ENCODE data around the gene LYPD8. TPM values are rescaled to one million over a fixed set of nuclear protein-coding genes. Genes with fewer than 3 reads are reported as not detected.
A peak's percentile ranks its signal among the peaks of the same experiment; 100 is the strongest.

The LYPD8 gene
- total and polyA plus RNA-seq, 9 of the 15 experiments (the other 6 are each of a cell fraction or from before 2014, with no cell fraction given), result 0.50 to 2.1 (median 1.3) TPM

DNA sequence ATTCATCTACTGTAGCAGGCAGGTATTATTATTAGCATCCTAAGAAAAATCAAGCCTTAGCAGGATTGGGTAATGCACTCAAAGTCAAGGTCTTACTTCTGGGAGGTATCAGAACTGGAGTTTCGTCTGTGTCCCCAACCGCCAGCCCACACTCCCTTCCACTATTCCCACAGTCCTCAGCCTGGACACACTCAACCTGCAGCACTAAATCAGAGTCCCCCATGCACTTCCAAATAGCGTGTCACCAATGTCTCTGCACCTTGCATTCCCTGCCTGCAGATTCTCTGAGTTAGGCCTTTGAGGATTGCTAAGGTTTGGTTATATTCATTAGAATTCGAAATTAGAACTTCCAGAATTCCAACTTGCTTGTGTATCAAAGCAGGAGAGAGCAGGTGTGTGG is 3.9 kb downstream of the LYPD8 start:
- ChIA-PET POLR2A (no interaction called here), CTCF (ENCODE audit: low intra/inter-chr PET ratio) (no interaction called here)
- Histone ChIP-seq H3K4me2 (ENCODE audit: insufficient read depth, low read length) (no peak overlapping the region), H3K9me1 (ENCODE audit: control insufficient read depth, insufficient read depth, low read length) (no peaks in the 10 kb centered on the region), H4K20me1 (replicated peaks; ENCODE audit: control insufficient read depth, insufficient read depth, low read length) (no peaks in the 10 kb centered on the region), H2AFZ (ENCODE audit: low read depth, low read length) (no peak overlapping the region), H3K4me1 (replicated peaks in 1 of 2; ENCODE audit: control insufficient read depth in 2 of 2, insufficient read depth in 2 of 2, low read length in 2 of 2) (peaks cover 2 to 6% of the 10 kb centered on the region in 2 experiments; a peak in 2 of 5 replicates), H3K4me3 (no peak overlapping the region), H3K79me2 (ENCODE audit: control insufficient read depth, insufficient read depth, low read length) (no peaks in the 10 kb centered on the region), H3K36me3 (ENCODE audit: control insufficient read depth, insufficient read depth, low read length) (no peaks in the 10 kb centered on the region), H3K27me3 (ENCODE audit: control insufficient read depth in 2 of 2, insufficient read depth in 2 of 2, low read length in 2 of 2) (no peaks in the 10 kb centered on the region), H3K9me3 (replicated peaks; ENCODE audit: control insufficient read depth, insufficient read depth, low read depth, low read length) (no peaks in the 10 kb centered on the region), H3K27ac (ENCODE audit: extremely low read depth, low read depth, low read length) (no peak overlapping the region), H3K9ac (ENCODE audit: insufficient read depth in 1 of 2, low read depth in 2 of 2, low read length in 2 of 2) (no peak overlapping the region)
- in situ Hi-C loops (cut with MboI), result no loop called here
- ATAC-seq (peak; percentile 25), DNase-seq (ENCODE audit: extremely low read depth in 1 of 4, low spot score in 3 of 4) (no peak), FAIRE-seq (no peak)
- 4% methylated on average over 4 of the region's 4 CpGs for WGBS (ENCODE audit: insufficient coverage, low coverage, missing lambda C conversion rate)
- no TSS peak for BruUV-seq (replicated peaks)
- TF ChIP-seq, protein P1, sequence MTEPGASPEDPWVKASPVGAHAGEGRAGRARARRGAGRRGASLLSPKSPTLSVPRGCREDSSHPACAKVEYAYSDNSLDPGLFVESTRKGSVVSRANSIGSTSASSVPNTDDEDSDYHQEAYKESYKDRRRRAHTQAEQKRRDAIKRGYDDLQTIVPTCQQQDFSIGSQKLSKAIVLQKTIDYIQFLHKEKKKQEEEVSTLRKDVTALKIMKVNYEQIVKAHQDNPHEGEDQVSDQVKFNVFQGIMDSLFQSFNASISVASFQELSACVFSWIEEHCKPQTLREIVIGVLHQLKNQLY (CRISPR knock-in tag; conservative IDR thresholded peaks at IDR 0.05), result no peak
- TF ChIP-seq, protein P2, sequence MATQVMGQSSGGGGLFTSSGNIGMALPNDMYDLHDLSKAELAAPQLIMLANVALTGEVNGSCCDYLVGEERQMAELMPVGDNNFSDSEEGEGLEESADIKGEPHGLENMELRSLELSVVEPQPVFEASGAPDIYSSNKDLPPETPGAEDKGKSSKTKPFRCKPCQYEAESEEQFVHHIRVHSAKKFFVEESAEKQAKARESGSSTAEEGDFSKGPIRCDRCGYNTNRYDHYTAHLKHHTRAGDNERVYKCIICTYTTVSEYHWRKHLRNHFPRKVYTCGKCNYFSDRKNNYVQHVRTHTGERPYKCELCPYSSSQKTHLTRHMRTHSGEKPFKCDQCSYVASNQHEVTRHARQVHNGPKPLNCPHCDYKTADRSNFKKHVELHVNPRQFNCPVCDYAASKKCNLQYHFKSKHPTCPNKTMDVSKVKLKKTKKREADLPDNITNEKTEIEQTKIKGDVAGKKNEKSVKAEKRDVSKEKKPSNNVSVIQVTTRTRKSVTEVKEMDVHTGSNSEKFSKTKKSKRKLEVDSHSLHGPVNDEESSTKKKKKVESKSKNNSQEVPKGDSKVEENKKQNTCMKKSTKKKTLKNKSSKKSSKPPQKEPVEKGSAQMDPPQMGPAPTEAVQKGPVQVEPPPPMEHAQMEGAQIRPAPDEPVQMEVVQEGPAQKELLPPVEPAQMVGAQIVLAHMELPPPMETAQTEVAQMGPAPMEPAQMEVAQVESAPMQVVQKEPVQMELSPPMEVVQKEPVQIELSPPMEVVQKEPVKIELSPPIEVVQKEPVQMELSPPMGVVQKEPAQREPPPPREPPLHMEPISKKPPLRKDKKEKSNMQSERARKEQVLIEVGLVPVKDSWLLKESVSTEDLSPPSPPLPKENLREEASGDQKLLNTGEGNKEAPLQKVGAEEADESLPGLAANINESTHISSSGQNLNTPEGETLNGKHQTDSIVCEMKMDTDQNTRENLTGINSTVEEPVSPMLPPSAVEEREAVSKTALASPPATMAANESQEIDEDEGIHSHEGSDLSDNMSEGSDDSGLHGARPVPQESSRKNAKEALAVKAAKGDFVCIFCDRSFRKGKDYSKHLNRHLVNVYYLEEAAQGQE (IDR thresholded peaks at IDR 0.05; ENCODE audit: borderline replicate concordance), result no peak
- TF ChIP-seq, protein P2 (CRISPR knock-in tag; IDR thresholded peaks at IDR 0.05; ENCODE audit: low read depth), result no peak
- TF ChIP-seq SUPT5H (IDR thresholded peaks at IDR 0.05), result no peak
- TF ChIP-seq, protein P3, sequence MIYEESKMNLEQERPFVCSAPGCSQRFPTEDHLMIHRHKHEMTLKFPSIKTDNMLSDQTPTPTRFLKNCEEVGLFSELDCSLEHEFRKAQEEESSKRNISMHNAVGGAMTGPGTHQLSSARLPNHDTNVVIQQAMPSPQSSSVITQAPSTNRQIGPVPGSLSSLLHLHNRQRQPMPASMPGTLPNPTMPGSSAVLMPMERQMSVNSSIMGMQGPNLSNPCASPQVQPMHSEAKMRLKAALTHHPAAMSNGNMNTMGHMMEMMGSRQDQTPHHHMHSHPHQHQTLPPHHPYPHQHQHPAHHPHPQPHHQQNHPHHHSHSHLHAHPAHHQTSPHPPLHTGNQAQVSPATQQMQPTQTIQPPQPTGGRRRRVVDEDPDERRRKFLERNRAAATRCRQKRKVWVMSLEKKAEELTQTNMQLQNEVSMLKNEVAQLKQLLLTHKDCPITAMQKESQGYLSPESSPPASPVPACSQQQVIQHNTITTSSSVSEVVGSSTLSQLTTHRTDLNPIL (CRISPR knock-in tag; IDR thresholded peaks at IDR 0.05), result no peak
- TF ChIP-seq CTBP1 (IDR thresholded peaks at IDR 0.05; ENCODE audit: borderline replicate concordance), result no peak
- TF ChIP-seq ZSCAN29 (IDR thresholded peaks at IDR 0.05), result no peak
- TF ChIP-seq, protein P4, sequence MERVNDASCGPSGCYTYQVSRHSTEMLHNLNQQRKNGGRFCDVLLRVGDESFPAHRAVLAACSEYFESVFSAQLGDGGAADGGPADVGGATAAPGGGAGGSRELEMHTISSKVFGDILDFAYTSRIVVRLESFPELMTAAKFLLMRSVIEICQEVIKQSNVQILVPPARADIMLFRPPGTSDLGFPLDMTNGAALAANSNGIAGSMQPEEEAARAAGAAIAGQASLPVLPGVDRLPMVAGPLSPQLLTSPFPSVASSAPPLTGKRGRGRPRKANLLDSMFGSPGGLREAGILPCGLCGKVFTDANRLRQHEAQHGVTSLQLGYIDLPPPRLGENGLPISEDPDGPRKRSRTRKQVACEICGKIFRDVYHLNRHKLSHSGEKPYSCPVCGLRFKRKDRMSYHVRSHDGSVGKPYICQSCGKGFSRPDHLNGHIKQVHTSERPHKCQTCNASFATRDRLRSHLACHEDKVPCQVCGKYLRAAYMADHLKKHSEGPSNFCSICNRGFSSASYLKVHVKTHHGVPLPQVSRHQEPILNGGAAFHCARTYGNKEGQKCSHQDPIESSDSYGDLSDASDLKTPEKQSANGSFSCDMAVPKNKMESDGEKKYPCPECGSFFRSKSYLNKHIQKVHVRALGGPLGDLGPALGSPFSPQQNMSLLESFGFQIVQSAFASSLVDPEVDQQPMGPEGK (CRISPR knock-in tag; IDR thresholded peaks at IDR 0.05; ENCODE audit: borderline replicate concordance), result no peak
- TF ChIP-seq ZKSCAN3 (CRISPR knock-in tag; IDR thresholded peaks at IDR 0.05), result no peak
- TF ChIP-seq EZH2 (IDR thresholded peaks at IDR 0.05; ENCODE audit: borderline replicate concordance, low read depth, low read length), result no peak
- no peak for TF ChIP-seq DACH1 (IDR thresholded peaks at IDR 0.05; ENCODE audit: partially characterized antibody)
- no peak for TF ChIP-seq XRCC5 (IDR thresholded peaks at IDR 0.05; ENCODE audit: low read depth, low read length)
- intact Hi-C loops (cut with micrococcal nuclease), result no loop called here

Data from K562 (cell line).